ENCODE data around the gene ATP8A1. TPM values are rescaled to one million over a fixed set of nuclear protein-coding genes. Genes with fewer than 3 reads are reported as not detected.

The ATP8A1 gene
- total and polyA plus RNA-seq, 12 donors: 14.4 to 58.3 (median 27.7) TPM

GRCh38 chr4:42561031-42561430 is 95.9 kb downstream of the ATP8A1 start:
- 93 to 97% (median 95%) methylated on average over 11 of the region's 11 CpGs for WGBS, 4 donors
- Histone ChIP-seq H3K4me3 (no peak overlapping the region), H3K4me1 (replicated peaks in 1 of 2) (no peaks in the 10 kb centered on the region), H3K9me3 (replicated peaks in 1 of 3) (no peaks in the 10 kb centered on the region), H3K36me3 (replicated peaks in 1 of 2) (no peaks in the 10 kb centered on the region), H3K27me3 (no peaks in the 10 kb centered on the region), H3K27ac (no peak overlapping the region)
- intact Hi-C loops (cut with DNase I): no loop called here
- TF ChIP-seq CTCF (IDR thresholded peaks at IDR 0.05): no peak
- no peak for TF ChIP-seq POLR2A (IDR thresholded peaks at IDR 0.05)
- no peak for DNase-seq

GRCh38 chr4:42560467-42560861 is 96.4 kb downstream of the ATP8A1 start:
- no peak overlapping the region for H3K27ac ChIP-seq
- no peaks in the 10 kb centered on the region for H3K36me3 ChIP-seq (replicated peaks in 1 of 2)
- TF ChIP-seq CTCF (IDR thresholded peaks at IDR 0.05) (no peak), POLR2A (IDR thresholded peaks at IDR 0.05) (no peak)
- intact Hi-C loops (cut with DNase I): no loop called here
- no peak for DNase-seq
- H3K27me3 ChIP-seq: no peaks in the 10 kb centered on the region
- H3K4me1 ChIP-seq (replicated peaks in 1 of 2): peaks cover 5% of the 10 kb centered on the region in 2 donors
- 82 to 90% (median 89%) methylated on average over 3 of the region's 3 CpGs for WGBS, 4 donors
- H3K9me3 ChIP-seq (replicated peaks in 1 of 3): no peaks in the 10 kb centered on the region
- no peak overlapping the region for H3K4me3 ChIP-seq

GRCh38 chr4:42558156-42558555 is 98.7 kb downstream of the ATP8A1 start:
- H3K27me3 ChIP-seq: no peaks in the 10 kb centered on the region
- no peak overlapping the region for H3K27ac ChIP-seq
- no peaks in the 10 kb centered on the region for H3K36me3 ChIP-seq (replicated peaks in 1 of 2)
- intact Hi-C loops (cut with DNase I): no loop called here
- WGBS, 4 donors: 40 to 47% (median 44%) methylated on average over 1 of the region's 1 CpG
- no peak overlapping the region for H3K4me3 ChIP-seq
- TF ChIP-seq CTCF (IDR thresholded peaks at IDR 0.05) (no peak), POLR2A (IDR thresholded peaks at IDR 0.05) (no peak)
- peaks cover 5% of the 10 kb centered on the region in 2 donors for H3K4me1 ChIP-seq (replicated peaks in 1 of 2)
- no peak for DNase-seq
- no peaks in the 10 kb centered on the region for H3K9me3 ChIP-seq (replicated peaks in 1 of 3)

- TF ChIP-seq POLR2A (IDR thresholded peaks at IDR 0.05): no peak
- no peak for TF ChIP-seq CTCF (IDR thresholded peaks at IDR 0.05)
- intact Hi-C loops (cut with DNase I): no loop called here
- H3K9me3 ChIP-seq (replicated peaks in 1 of 3): no peaks in the 10 kb centered on the region
- no peaks in the 10 kb centered on the region for H3K27me3 ChIP-seq
- no peak overlapping the region for H3K27ac ChIP-seq
- DNase-seq: no peak
- no peaks in the 10 kb centered on the region for H3K36me3 ChIP-seq (replicated peaks in 1 of 2)
- H3K4me3 ChIP-seq: no peak overlapping the region
- H3K4me1 ChIP-seq (replicated peaks in 1 of 2): peaks cover 5% of the 10 kb centered on the region in 2 donors
Observed at GRCh38 chr4:42555828-42556227, 101.1 kb downstream of the ATP8A1 start.

Measured in adrenal gland (tissue), 12 donors.